Lower leg skin (tissue), 3 donors: ENCODE data around the gene CERK.

Source experiments
- CTCF ChIP-seq, 3 donors: fragments of 450-650 bp; IDR thresholded peaks; one replicate each; pipeline ENCODE4 v1.5.1; 2016; ENCODE audit warnings: antibody characterized with exemption in 3 of 3, mild to moderate bottlenecking in 3 of 3, moderate library complexity in 2 of 3
- POLR2A ChIP-seq, 2 donors: fragments of 450-650 bp; IDR thresholded peaks; one replicate each; pipeline ENCODE4 v1.6.1; 2016 to 2017; ENCODE audit warnings: antibody characterized with exemption in 2 of 2, mild to moderate bottlenecking in 1 of 2, moderate library complexity in 1 of 2

DNA sequence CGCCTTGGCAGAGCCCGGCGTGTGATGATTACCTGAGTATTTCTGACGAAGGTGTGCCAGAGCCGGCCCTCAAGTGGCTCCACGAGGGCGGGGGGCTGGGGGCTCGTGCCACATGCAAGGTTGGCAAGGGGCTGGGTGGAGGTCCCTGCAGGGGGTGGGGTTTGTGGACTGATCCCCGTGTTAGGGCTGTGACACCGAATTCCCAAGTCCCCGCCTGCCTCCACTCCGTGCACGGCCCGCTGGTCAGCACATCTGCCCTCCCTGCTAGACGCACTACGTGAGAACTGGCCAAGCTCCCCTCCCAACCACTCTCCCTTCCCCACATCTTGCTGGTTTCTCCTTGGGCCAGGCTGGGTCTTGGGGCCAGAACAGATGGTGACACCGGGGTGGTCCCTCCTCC, 83.6 kb downstream of the CERK start:
- TF ChIP-seq CTCF (IDR thresholded peaks at IDR 0.05) (no peak), POLR2A (IDR thresholded peaks at IDR 0.05) (no peak)
